B cell (primary cell): ENCODE measurements around the gene DCHS1.

Experiments used
- CTCF ChIP-seq: fragments of 200-600 bp; IDR thresholded peaks from one replicate; pipeline ENCODE4 v1.8.0; 2022; ENCODE audit warnings: antibody characterized with exemption, mild to moderate bottlenecking
- EZH2 ChIP-seq: IDR thresholded peaks from 2 replicates; pipeline ENCODE4 v1.6.1; 2012; ENCODE audit warnings: borderline replicate concordance, low read depth, mild to moderate bottlenecking, moderate library complexity, low read length; ENCODE audit not compliant: insufficient read depth, poor library complexity, severe bottlenecking

- no peak for TF ChIP-seq CTCF
- TF ChIP-seq EZH2: no peak
Observed at GRCh38 chr11:6621711-6622211, 33.8 kb downstream of the DCHS1 start.
